OCI-LY3 (cell line): ENCODE measurements around the gene CYP2A7.
"Not testable (repeated sequence)": the region's sequence is repeated elsewhere in the genome, so short reads cannot be mapped to it uniquely, and the experiment has no call there.

Experiments
- CTCF ChIP-seq: fragments of 200-600, 300-600 bp; sonication (generic); IDR thresholded peaks from 2 replicates; pipeline ENCODE4 v1.5.1; 2014; ENCODE audit warnings: antibody characterized with exemption, low read length, low read depth
- EZH2phosphoT487 ChIP-seq: fragments of 200-600 bp; shearing (Covaris generic); IDR thresholded peaks from 2 replicates; pipeline ENCODE4 v1.6.1; 2018; ENCODE audit warnings: antibody characterized with exemption, mixed run types, low read depth

GRCh38 chr19:40879349-40879748 lies 2.7 kb downstream of the CYP2A7 start:
- TF ChIP-seq CTCF, EZH2phosphoT487: not testable (repeated sequence)
